ENCODE data around the gene POLR3A. TPM values are rescaled to one million over a fixed set of nuclear protein-coding genes. Genes with fewer than 3 reads are reported as not detected.

Gene POLR3A
- total RNA-seq, 1 donor, result 11.9 TPM

- peaks cover 19% of the 10 kb centered on the region for H3K36me3 ChIP-seq (ENCODE audit: insufficient read depth, low read length)
- no peak for TF ChIP-seq CTCF (IDR thresholded peaks at IDR 0.05; ENCODE audit: extremely low read depth, low read depth, low read length)
- peaks cover 23% of the 10 kb centered on the region for H3K4me1 ChIP-seq (ENCODE audit: insufficient read depth, low read length)
Measured at GRCh38 chr10:78045856-78046255, 16.5 kb upstream of the POLR3A start.

GRCh38 chr10:78045237-78045636, 15.9 kb upstream of the POLR3A start:
- peaks cover 7% of the 10 kb centered on the region for H3K79me2 ChIP-seq (ENCODE audit: insufficient read depth, low read length)
- peak overlapping the region; percentile 18 for H3K27ac ChIP-seq (ENCODE audit: low read depth, low read length)
- H3K4me1 ChIP-seq (ENCODE audit: insufficient read depth, low read length), result peaks cover 23% of the 10 kb centered on the region
- no peaks in the 10 kb centered on the region for H3K27me3 ChIP-seq (ENCODE audit: insufficient read depth, low read length)
- no peak overlapping the region for H3K4me3 ChIP-seq (ENCODE audit: insufficient read depth, low read length)
- H3K36me3 ChIP-seq (ENCODE audit: insufficient read depth, low read length), result peaks cover 25% of the 10 kb centered on the region
- DNase-seq (ENCODE audit: insufficient read length, low spot score, missing footprints), result no peak
- H4K20me1 ChIP-seq (ENCODE audit: insufficient read depth, low read length), result peaks cover 32% of the 10 kb centered on the region
- no peak overlapping the region for H3K4me2 ChIP-seq (ENCODE audit: insufficient read depth, low read length)
- no peaks in the 10 kb centered on the region for H3K9me3 ChIP-seq (ENCODE audit: low read depth, low read length)
- TF ChIP-seq CTCF (IDR thresholded peaks at IDR 0.05; ENCODE audit: extremely low read depth, low read depth, low read length), result no peak
- H2AFZ ChIP-seq (ENCODE audit: low read length), result no peak overlapping the region

More at GRCh38 chr10:78045856-78046255, 16.5 kb upstream of the POLR3A start:
- H3K4me2 ChIP-seq (ENCODE audit: insufficient read depth, low read length), result no peak overlapping the region
- no peaks in the 10 kb centered on the region for H3K27me3 ChIP-seq (ENCODE audit: insufficient read depth, low read length)
- no peak overlapping the region for H3K27ac ChIP-seq (ENCODE audit: low read depth, low read length)
- H3K4me3 ChIP-seq (ENCODE audit: insufficient read depth, low read length), result no peak overlapping the region
- no peak overlapping the region for H2AFZ ChIP-seq (ENCODE audit: low read length)
- DNase-seq (ENCODE audit: insufficient read length, low spot score, missing footprints), result no peak
- peaks cover 28% of the 10 kb centered on the region for H4K20me1 ChIP-seq (ENCODE audit: insufficient read depth, low read length)
- H3K79me2 ChIP-seq (ENCODE audit: insufficient read depth, low read length), result peaks cover 2% of the 10 kb centered on the region
- H3K9me3 ChIP-seq (ENCODE audit: low read depth, low read length), result no peaks in the 10 kb centered on the region

- H4K20me1 ChIP-seq (ENCODE audit: insufficient read depth, low read length), result peaks cover 37% of the 10 kb centered on the region
- no peaks in the 10 kb centered on the region for H3K27me3 ChIP-seq (ENCODE audit: insufficient read depth, low read length)
- peaks cover 10% of the 10 kb centered on the region for H3K79me2 ChIP-seq (ENCODE audit: insufficient read depth, low read length)
- H3K4me1 ChIP-seq (ENCODE audit: insufficient read depth, low read length), result peaks cover 23% of the 10 kb centered on the region
- H3K9me3 ChIP-seq (ENCODE audit: low read depth, low read length), result no peaks in the 10 kb centered on the region
- H3K4me2 ChIP-seq (ENCODE audit: insufficient read depth, low read length), result peak overlapping the region; percentile 49
- H3K4me3 ChIP-seq (ENCODE audit: insufficient read depth, low read length), result no peak overlapping the region
- peaks cover 31% of the 10 kb centered on the region for H3K36me3 ChIP-seq (ENCODE audit: insufficient read depth, low read length)
- DNase-seq (ENCODE audit: insufficient read length, low spot score, missing footprints), result peak; percentile 36
- H2AFZ ChIP-seq (ENCODE audit: low read length), result no peak overlapping the region
- TF ChIP-seq CTCF (IDR thresholded peaks at IDR 0.05; ENCODE audit: extremely low read depth, low read depth, low read length), result no peak
- peak overlapping the region; percentile 25 for H3K27ac ChIP-seq (ENCODE audit: low read depth, low read length)
Measured at GRCh38 chr10:78044699-78045098, 15.4 kb upstream of the POLR3A start.

- DNase-seq (ENCODE audit: insufficient read length, low spot score, missing footprints), result peak; percentile 32
- Histone ChIP-seq H3K4me2 (ENCODE audit: insufficient read depth, low read length) (peak overlapping the region; percentile 49), H3K27ac (ENCODE audit: low read depth, low read length) (peak overlapping the region; percentile 25), H3K4me3 (ENCODE audit: insufficient read depth, low read length) (no peak overlapping the region), H3K27me3 (ENCODE audit: insufficient read depth, low read length) (no peaks in the 10 kb centered on the region), H3K4me1 (ENCODE audit: insufficient read depth, low read length) (peaks cover 23% of the 10 kb centered on the region), H3K9me3 (ENCODE audit: low read depth, low read length) (no peaks in the 10 kb centered on the region), H2AFZ (ENCODE audit: low read length) (no peak overlapping the region), H3K36me3 (ENCODE audit: insufficient read depth, low read length) (peaks cover 36% of the 10 kb centered on the region), H3K79me2 (ENCODE audit: insufficient read depth, low read length) (peaks cover 14% of the 10 kb centered on the region), H4K20me1 (ENCODE audit: insufficient read depth, low read length) (peaks cover 42% of the 10 kb centered on the region)
- no peak for TF ChIP-seq CTCF (IDR thresholded peaks at IDR 0.05; ENCODE audit: extremely low read depth, low read depth, low read length)
Measured at GRCh38 chr10:78044179-78044578, 14.9 kb upstream of the POLR3A start.

All from osteoblast (primary cell).